WI38 (cell line): ENCODE measurements around the gene LCAT.
"Not testable (repeated sequence)": the region's sequence is repeated elsewhere in the genome, so short reads cannot be mapped to it uniquely, and the experiment has no call there.

Experiments used
- H3K4me3 ChIP-seq: 2 replicates; pipeline ENCODE4 v1.5.1; 2011; ENCODE audit warnings: low read depth, mild to moderate bottlenecking, control low read depth, low read length
- CTCF ChIP-seq: IDR thresholded peaks from 2 replicates; pipeline ENCODE4 v1.5.1; 2012; ENCODE audit warnings: low read depth, mild to moderate bottlenecking, control low read depth, low read length

The LCAT gene

GRCh38 chr16:67922740-67923139 lies 21.2 kb downstream of the LCAT start:
- no peak for TF ChIP-seq CTCF
- H3K4me3 ChIP-seq, result no peak overlapping the region

GRCh38 chr16:67922221-67922620 lies 21.7 kb downstream of the LCAT start:
- no peak overlapping the region for H3K4me3 ChIP-seq
- no peak for TF ChIP-seq CTCF

- no peak for TF ChIP-seq CTCF
- H3K4me3 ChIP-seq, result no peak overlapping the region
These were observed 24.2 kb downstream of the LCAT start for GRCh38 chr16:67919622-67920221.

GRCh38 chr16:67917852-67918236 lies 26.1 kb downstream of the LCAT start:
- no peak for TF ChIP-seq CTCF
- H3K4me3 ChIP-seq, result no peak overlapping the region

GRCh38 chr16:67917140-67917851 lies 26.6 kb downstream of the LCAT start:
- no peak for TF ChIP-seq CTCF
- no peak overlapping the region for H3K4me3 ChIP-seq

- no peak overlapping the region for H3K4me3 ChIP-seq
These were observed 27.8 kb downstream of the LCAT start for GRCh38 chr16:67915831-67916723.

GRCh38 chr16:67915496-67915769 lies 28.5 kb downstream of the LCAT start:
- not testable (repeated sequence) for H3K4me3 ChIP-seq

More at GRCh38 chr16:67915831-67916723, 27.8 kb downstream of the LCAT start:
- TF ChIP-seq CTCF, result no peak
